Large intestine (tissue), 3 donors: ENCODE measurements around the gene GRK5. TPM values are rescaled to one million over a fixed set of nuclear protein-coding genes. Genes with fewer than 3 reads are reported as not detected.
"Not testable (repeated sequence)": the region's sequence is repeated elsewhere in the genome, so short reads cannot be mapped to it uniquely, and the experiment has no call there.

Source experiments
- DNase-seq, 2 donors: peaks; one replicate each; pipeline versions ENCODE4 v3.0.0 to v3.0.0-alpha.2; 2013
- H3K27ac ChIP-seq: one replicate; pipeline ENCODE4 v1.5.1; 2013; ENCODE audit warnings: low read length
- H3K27me3 ChIP-seq: 2 replicates; pipeline ENCODE4 v1.6.1; 2013; ENCODE audit warnings: low read length; ENCODE audit not compliant: control insufficient read depth, insufficient read depth
- H3K36me3 ChIP-seq: 2 replicates; pipeline ENCODE4 v1.6.1; 2013; ENCODE audit warnings: low read length; ENCODE audit not compliant: control insufficient read depth, insufficient read depth
- H3K4me1 ChIP-seq: one replicate; pipeline ENCODE4 v1.6.1; 2013; ENCODE audit warnings: low read length; ENCODE audit not compliant: control insufficient read depth, insufficient read depth
- H3K4me3 ChIP-seq: one replicate; pipeline ENCODE4 v1.5.1; 2013; ENCODE audit warnings: low read length
- H3K9me3 ChIP-seq: one replicate; pipeline ENCODE4 v1.6.1; 2013; ENCODE audit warnings: mild to moderate bottlenecking, low read depth, low read length, moderate library complexity; ENCODE audit not compliant: control insufficient read depth
- WGBS: methylation state at CpG from one replicate; pipeline ENCODE4 v1.1.5; 2013; ENCODE audit warnings: low lambda C conversion rate; ENCODE audit not compliant: insufficient coverage; 5-methylcytosine and 5-hydroxymethylcytosine counted together
- polyA plus RNA-seq: library from polyadenylated mRNA; unstranded; fragments of 120-200 nt; gene quantifications from one replicate; pipeline ENCODE4 v1.2.1, GENCODE V29; 2013

Gene GRK5
- polyA plus RNA-seq, 1 donor, result 38.8 TPM

DNA sequence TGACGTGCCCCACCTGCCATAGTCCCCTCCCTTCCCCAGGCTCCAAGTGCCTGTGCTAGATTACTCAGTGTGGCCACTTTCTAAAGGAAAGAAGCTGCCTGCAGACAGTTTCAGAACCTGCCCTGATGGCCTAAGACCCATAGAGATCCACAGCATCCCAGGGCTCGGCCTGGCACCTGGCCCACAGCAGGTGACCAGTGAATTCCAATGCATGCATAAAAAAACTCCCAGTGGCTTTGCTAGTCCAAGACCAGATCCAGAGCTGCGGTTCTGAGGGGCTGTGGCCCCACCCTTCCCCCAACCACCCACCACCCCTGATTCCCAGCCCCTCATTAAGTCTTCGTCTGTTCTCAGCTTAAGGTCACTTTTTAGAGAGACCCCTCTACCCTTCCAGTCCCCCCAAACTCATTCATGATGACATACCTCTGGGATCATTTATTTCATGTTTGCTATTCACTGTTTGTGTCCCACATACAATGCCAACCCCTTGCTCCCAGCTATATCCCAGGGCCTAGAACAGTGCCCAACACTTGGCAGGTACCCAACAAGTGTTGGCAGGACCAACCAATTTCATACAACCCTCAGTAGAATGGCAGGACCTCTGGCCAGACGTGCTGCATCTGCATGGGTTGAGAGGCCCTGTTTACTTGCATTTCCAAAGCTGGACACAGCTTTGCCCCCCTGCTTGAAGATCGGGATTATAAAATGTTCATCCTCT lies 217.0 kb downstream of the GRK5 start:
- H3K27me3 ChIP-seq, result no peaks in the 10 kb centered on the region

DNA sequence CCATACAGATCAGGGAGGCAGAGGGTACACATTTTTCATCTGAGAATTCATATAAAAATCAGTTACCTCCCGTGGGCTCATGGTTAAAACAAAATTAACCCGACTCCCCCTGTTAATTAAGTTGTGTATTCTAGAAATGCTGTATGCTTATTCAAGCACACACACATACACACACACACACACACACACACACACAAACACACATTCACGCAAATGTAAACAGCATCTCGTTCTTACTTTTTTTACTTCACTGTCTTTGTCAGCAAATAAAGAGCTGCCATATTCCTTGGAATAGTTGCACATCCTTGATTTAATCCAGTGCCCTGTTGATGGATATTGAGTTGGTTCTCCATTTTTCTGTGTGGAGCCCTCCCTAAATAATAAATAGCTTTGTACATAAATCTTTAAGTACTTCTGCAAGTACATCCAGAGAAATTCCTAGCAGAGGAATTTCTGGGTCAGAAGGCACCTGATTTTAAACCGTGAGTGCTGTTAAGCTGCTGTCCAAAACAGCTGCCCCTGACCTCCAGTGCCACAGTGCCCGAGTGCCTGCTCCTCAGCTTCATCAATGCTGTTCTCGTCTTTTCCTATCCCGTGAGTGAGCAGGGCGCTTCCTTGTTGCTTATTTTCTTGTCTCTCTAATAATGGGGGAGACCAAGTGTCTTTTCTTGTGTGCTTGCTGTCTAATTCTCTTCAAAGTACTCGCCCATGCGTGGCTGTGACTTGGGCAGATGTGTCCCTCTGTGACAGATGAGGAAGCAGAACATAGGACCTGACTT lies 217.9 kb downstream of the GRK5 start:
- DNase-seq, result no peak
- H3K4me3 ChIP-seq, result no peak overlapping the region
- H3K36me3 ChIP-seq, result peaks cover 73% of the 10 kb centered on the region

More for the DNA sequence above, 217.0 kb downstream of the GRK5 start:
- Histone ChIP-seq H3K27ac (no peak overlapping the region), H3K36me3 (peaks cover 69% of the 10 kb centered on the region), H3K4me1 (no peaks in the 10 kb centered on the region), H3K9me3 (no peaks in the 10 kb centered on the region), H3K4me3 (no peak overlapping the region)
- DNase-seq, result no peak
- WGBS, result no CpG with 5 or more reads among the region's 6 CpGs

GRCh38 chr10:119425881-119426170 lies 218.5 kb downstream of the GRK5 start:
- H3K27me3 ChIP-seq, result no peaks in the 10 kb centered on the region
- H3K9me3 ChIP-seq, result no peaks in the 10 kb centered on the region
- no peak for DNase-seq
- no peak overlapping the region for H3K27ac ChIP-seq
- H3K36me3 ChIP-seq, result peaks cover 77% of the 10 kb centered on the region
- H3K4me1 ChIP-seq, result no peaks in the 10 kb centered on the region
- WGBS, result no CpG with 5 or more reads among the region's 9 CpGs
- H3K4me3 ChIP-seq, result no peak overlapping the region

More for the DNA sequence above, 217.9 kb downstream of the GRK5 start:
- no peak overlapping the region for H3K27ac ChIP-seq
- no peaks in the 10 kb centered on the region for H3K9me3 ChIP-seq
- WGBS, result no CpG with 5 or more reads among the region's 11 CpGs
- H3K4me1 ChIP-seq, result no peaks in the 10 kb centered on the region
- no peaks in the 10 kb centered on the region for H3K27me3 ChIP-seq

GRCh38 chr10:119426699-119427098 lies 219.3 kb downstream of the GRK5 start:
- Histone ChIP-seq H3K4me1 (no peaks in the 10 kb centered on the region), H3K36me3 (peaks cover 79% of the 10 kb centered on the region), H3K27me3 (no peaks in the 10 kb centered on the region), H3K9me3 (no peaks in the 10 kb centered on the region), H3K4me3 (no peak overlapping the region), H3K27ac (no peak overlapping the region)
- WGBS, result no CpG with 5 or more reads among the region's 5 CpGs
- DNase-seq, result no peak

- Histone ChIP-seq H3K36me3 (peaks cover 82% of the 10 kb centered on the region), H3K9me3 (no peaks in the 10 kb centered on the region), H3K27me3 (no peaks in the 10 kb centered on the region), H3K4me1 (no peaks in the 10 kb centered on the region), H3K4me3 (no peak overlapping the region), H3K27ac (no peak overlapping the region)
- no peak for DNase-seq
- WGBS, result no CpG with 5 or more reads among the region's 8 CpGs
Observed at GRCh38 chr10:119427263-119427864, 220.0 kb downstream of the GRK5 start.

DNA sequence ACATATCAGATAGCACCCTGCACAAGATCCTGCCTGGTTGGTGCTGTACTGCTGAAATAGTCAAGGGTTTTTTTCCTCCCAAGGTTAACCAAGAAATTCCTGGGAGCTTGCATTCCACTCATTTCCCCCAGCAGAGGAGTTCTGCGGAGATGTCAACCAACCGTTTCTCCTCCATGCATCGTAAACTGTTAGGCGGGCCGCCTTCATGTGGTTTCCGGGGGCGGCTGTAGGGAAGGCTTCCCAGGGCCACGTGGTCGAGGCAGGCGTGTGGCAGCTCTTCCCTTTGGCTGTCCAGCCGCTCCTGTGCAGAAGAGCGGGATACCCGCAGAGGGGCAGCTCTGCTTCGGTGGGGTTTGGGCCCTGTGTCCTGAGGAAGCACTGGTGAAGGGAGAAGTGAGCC lies 221.4 kb downstream of the GRK5 start:
- WGBS, result no CpG with 5 or more reads among the region's 14 CpGs
- H3K9me3 ChIP-seq, result no peaks in the 10 kb centered on the region
- H3K4me1 ChIP-seq, result no peaks in the 10 kb centered on the region
- peaks cover 77% of the 10 kb centered on the region for H3K36me3 ChIP-seq
- no peak for DNase-seq
- H3K27ac ChIP-seq, result no peak overlapping the region
- H3K4me3 ChIP-seq, result no peak overlapping the region
- H3K27me3 ChIP-seq, result no peaks in the 10 kb centered on the region

- Histone ChIP-seq H3K4me3 (no peak overlapping the region), H3K27me3 (no peaks in the 10 kb centered on the region), H3K36me3 (peaks cover 72% of the 10 kb centered on the region), H3K27ac (no peak overlapping the region), H3K4me1 (no peaks in the 10 kb centered on the region), H3K9me3 (no peaks in the 10 kb centered on the region)
- no CpG with 5 or more reads among the region's 8 CpGs for WGBS
- DNase-seq, result no peak
Observed at GRCh38 chr10:119429771-119430170, 222.4 kb downstream of the GRK5 start.

- Histone ChIP-seq H3K9me3 (no peaks in the 10 kb centered on the region), H3K4me3 (no peak overlapping the region), H3K27ac (no peak overlapping the region), H3K4me1 (no peaks in the 10 kb centered on the region), H3K27me3 (no peaks in the 10 kb centered on the region), H3K36me3 (peaks cover 72% of the 10 kb centered on the region)
- WGBS, result no CpG with 5 or more reads among the region's 22 CpGs
- no peak for DNase-seq
Observed at GRCh38 chr10:119431034-119431772, 223.8 kb downstream of the GRK5 start.

DNA sequence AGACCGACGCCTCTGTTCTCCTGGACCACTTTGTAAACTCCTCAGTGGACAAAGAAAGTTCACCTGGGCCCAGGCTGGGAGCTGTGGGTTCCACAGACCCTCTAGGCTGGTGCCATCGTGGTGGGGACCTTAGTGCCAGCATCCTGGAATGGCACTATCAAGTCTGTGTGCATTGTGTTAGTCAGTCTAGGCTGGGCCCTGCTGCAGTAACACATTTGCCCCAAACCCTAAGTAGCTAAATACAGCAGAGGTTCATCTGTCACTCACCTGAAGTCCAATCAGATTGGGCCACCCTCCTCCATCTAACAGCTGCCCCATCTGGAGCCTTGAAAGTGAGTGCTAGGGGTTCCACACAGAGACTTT lies 224.4 kb downstream of the GRK5 start:
- Histone ChIP-seq H3K27ac (no peak overlapping the region), H3K4me1 (no peaks in the 10 kb centered on the region), H3K27me3 (no peaks in the 10 kb centered on the region), H3K4me3 (no peak overlapping the region), H3K9me3 (no peaks in the 10 kb centered on the region), H3K36me3 (peaks cover 72% of the 10 kb centered on the region)
- DNase-seq, result no peak
- WGBS, result no CpG with 5 or more reads among the region's 3 CpGs

DNA sequence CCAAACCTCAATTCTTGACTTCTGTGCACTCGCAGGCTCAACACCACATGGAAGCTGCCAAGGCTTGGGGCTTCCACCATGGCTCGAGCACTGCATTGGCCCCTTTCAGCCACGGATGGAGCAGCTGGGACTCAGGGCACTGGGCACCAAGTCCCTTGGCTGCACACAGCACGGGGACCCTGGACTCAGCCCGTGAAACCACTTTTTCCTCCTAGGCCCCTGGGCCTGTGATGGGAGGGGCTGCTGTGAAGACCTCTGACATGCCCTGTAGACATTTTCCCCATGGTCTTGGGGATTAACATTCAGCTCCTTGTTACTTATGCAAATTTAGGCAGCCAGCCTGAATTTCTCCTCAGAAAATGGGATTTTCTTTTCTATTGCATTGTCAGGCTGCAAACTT lies 227.6 kb downstream of the GRK5 start:
- WGBS, result no CpG with 5 or more reads among the region's 5 CpGs
- H3K4me1 ChIP-seq, DNase-seq, H3K4me3 ChIP-seq, H3K9me3 ChIP-seq, H3K27ac ChIP-seq, H3K27me3 ChIP-seq: not testable (repeated sequence)
- peaks cover 63% of the 10 kb centered on the region for H3K36me3 ChIP-seq
